ENCODE data around the gene DENND1B. TPM values are rescaled to one million over a fixed set of nuclear protein-coding genes. Genes with fewer than 3 reads are reported as not detected.

DENND1B gene
- total and polyA plus RNA-seq, 4 donors = 1.7 to 13.7 (median 7.9) TPM

- no peak for DNase-seq (ENCODE audit: low spot score)
- TF ChIP-seq HNF4A (conservative IDR thresholded peaks at IDR 0.05) (peak; percentile 9 to 41), GABPA (IDR thresholded peaks at IDR 0.05 in 1 of 2, conservative IDR thresholded peaks at IDR 0.05 in 1 of 2) (no peak), JUND (IDR thresholded peaks at IDR 0.05) (peak in 1 of 2 donors; percentile 16), EGR1 (IDR thresholded peaks at IDR 0.05; ENCODE audit: low read depth in 2 of 2) (no peak), FOXA2 (IDR thresholded peaks at IDR 0.05) (no peak), CTCF (IDR thresholded peaks at IDR 0.05; ENCODE audit: low read depth, low read length, missing input control) (no peak), TAF1 (conservative IDR thresholded peaks at IDR 0.05) (no peak), NR2F2 (IDR thresholded peaks at IDR 0.05) (no peak), RAD21 (IDR thresholded peaks at IDR 0.05) (peak in 1 of 2 donors; percentile 4), SP1 (IDR thresholded peaks at IDR 0.05) (no peak), HNF4G (IDR thresholded peaks at IDR 0.05) (no peak), YY1 (IDR thresholded peaks at IDR 0.05) (peak; percentile 80), ATF3 (IDR thresholded peaks at IDR 0.05) (no peak), ZBTB33 (IDR thresholded peaks at IDR 0.05) (no peak), FOXA1 (IDR thresholded peaks at IDR 0.05) (no peak), RXRA (IDR thresholded peaks at IDR 0.05) (peak in 1 of 2 donors; percentile 25)
- TF ChIP-seq, protein P1, sequence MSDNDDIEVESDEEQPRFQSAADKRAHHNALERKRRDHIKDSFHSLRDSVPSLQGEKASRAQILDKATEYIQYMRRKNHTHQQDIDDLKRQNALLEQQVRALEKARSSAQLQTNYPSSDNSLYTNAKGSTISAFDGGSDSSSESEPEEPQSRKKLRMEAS (IDR thresholded peaks at IDR 0.05) = peak; percentile 29
- TF ChIP-seq, protein P2, sequence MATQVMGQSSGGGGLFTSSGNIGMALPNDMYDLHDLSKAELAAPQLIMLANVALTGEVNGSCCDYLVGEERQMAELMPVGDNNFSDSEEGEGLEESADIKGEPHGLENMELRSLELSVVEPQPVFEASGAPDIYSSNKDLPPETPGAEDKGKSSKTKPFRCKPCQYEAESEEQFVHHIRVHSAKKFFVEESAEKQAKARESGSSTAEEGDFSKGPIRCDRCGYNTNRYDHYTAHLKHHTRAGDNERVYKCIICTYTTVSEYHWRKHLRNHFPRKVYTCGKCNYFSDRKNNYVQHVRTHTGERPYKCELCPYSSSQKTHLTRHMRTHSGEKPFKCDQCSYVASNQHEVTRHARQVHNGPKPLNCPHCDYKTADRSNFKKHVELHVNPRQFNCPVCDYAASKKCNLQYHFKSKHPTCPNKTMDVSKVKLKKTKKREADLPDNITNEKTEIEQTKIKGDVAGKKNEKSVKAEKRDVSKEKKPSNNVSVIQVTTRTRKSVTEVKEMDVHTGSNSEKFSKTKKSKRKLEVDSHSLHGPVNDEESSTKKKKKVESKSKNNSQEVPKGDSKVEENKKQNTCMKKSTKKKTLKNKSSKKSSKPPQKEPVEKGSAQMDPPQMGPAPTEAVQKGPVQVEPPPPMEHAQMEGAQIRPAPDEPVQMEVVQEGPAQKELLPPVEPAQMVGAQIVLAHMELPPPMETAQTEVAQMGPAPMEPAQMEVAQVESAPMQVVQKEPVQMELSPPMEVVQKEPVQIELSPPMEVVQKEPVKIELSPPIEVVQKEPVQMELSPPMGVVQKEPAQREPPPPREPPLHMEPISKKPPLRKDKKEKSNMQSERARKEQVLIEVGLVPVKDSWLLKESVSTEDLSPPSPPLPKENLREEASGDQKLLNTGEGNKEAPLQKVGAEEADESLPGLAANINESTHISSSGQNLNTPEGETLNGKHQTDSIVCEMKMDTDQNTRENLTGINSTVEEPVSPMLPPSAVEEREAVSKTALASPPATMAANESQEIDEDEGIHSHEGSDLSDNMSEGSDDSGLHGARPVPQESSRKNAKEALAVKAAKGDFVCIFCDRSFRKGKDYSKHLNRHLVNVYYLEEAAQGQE (IDR thresholded peaks at IDR 0.05) = no peak
- Histone ChIP-seq H3K36me3 (ENCODE audit: control insufficient read depth in 4 of 4, insufficient read depth in 3 of 4, low read depth in 1 of 4, low read length in 3 of 4) (no peaks in the 10 kb centered on the region), H3K27me3 (ENCODE audit: control insufficient read depth in 4 of 4, insufficient read depth in 4 of 4, low read length in 3 of 4) (no peaks in the 10 kb centered on the region), H3K27ac (ENCODE audit: low read depth in 1 of 2, low read length in 2 of 2) (peak overlapping the region; percentile 71 to 81), H3K4me3 (ENCODE audit: low read depth in 1 of 3, low read length in 3 of 3) (peak overlapping the region; percentile 34 to 71 (median 61)), H3K9me3 (ENCODE audit: control insufficient read depth in 4 of 4, low read length in 3 of 4) (no peaks in the 10 kb centered on the region), H3K4me1 (ENCODE audit: control insufficient read depth in 4 of 4, insufficient read depth in 4 of 4, low read length in 3 of 4) (peaks cover 0 to 19% (median 11%) of the 10 kb centered on the region in 4 donors), H3K9ac (ENCODE audit: low read depth in 1 of 2, low read length in 2 of 2) (peak overlapping the region; percentile 52 to 85)
- WGBS = 13% methylated on average over 5 of the region's 5 CpGs
Measured at GRCh38 chr1:197675583-197676208, 99.6 kb downstream of the DENND1B start.

All from liver (tissue), 9 donors.